Ishikawa (cell line): ENCODE results near the gene ALOX5AP.

Source experiments
- CEBPB ChIP-seq: IDR thresholded peaks from 2 replicates; pipeline ENCODE4 v1.6.1; 2012
- CREB1 ChIP-seq: IDR thresholded peaks from 2 replicates; pipeline ENCODE4 v1.6.1; 2012; ENCODE audit warnings: low read depth
- EGR1 ChIP-seq: IDR thresholded peaks from 2 replicates; pipeline ENCODE4 v1.6.1; 2012
- EP300 ChIP-seq: IDR thresholded peaks from 2 replicates; pipeline ENCODE4 v1.6.1; 2012; ENCODE audit warnings: borderline replicate concordance
- NFIC ChIP-seq: IDR thresholded peaks from 2 replicates; pipeline ENCODE4 v1.6.1; 2012
- RAD21 ChIP-seq: IDR thresholded peaks from 2 replicates; pipeline ENCODE4 v1.6.1; 2012; ENCODE audit warnings: low read depth
- TAF1 ChIP-seq: IDR thresholded peaks from 2 replicates; pipeline ENCODE4 v1.6.1; 2012; ENCODE audit warnings: low read depth, mild to moderate bottlenecking
- TCF12 ChIP-seq: IDR thresholded peaks from 2 replicates; pipeline ENCODE4 v1.6.1; 2012; ENCODE audit warnings: low read depth
- TEAD4 ChIP-seq: IDR thresholded peaks from 2 replicates; pipeline ENCODE4 v1.6.1; 2012
- YY1 ChIP-seq: IDR thresholded peaks from 2 replicates; pipeline ENCODE4 v1.6.1; 2012; ENCODE audit warnings: low read depth
- ZBTB7A ChIP-seq: IDR thresholded peaks from 2 replicates; pipeline ENCODE4 v1.6.1; 2012; ENCODE audit warnings: low read depth
- TF ChIP-seq, protein P1 (sequence below): IDR thresholded peaks from 2 replicates; pipeline ENCODE4 v1.6.1; 2012
- TF ChIP-seq, protein P2 (sequence below): IDR thresholded peaks from 2 replicates; pipeline ENCODE4 v1.6.1; 2012
- TF ChIP-seq, protein P3 (sequence below): IDR thresholded peaks from 2 replicates; pipeline ENCODE4 v1.6.1; 2012; ENCODE audit warnings: low read depth, mild to moderate bottlenecking

DNA sequence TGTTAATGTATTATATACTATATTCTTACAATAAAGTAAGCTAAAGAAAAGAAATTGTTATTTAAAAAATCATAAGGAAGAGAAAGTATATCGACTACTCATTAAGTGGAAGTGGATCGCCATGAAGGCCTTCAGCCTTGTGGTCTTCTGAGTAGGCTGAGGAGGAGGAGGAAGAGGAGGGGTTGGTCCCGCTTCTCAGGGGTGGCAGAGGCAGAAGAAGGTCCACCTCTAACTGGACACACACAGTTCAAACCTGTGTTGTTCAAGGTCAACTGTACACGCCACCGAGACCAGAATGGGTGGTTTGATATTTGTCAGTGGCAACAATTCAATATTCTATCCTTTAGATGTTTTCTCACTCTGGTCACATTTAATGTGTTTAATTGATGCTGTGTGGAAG is 67.2 kb downstream of the ALOX5AP start:
- TF ChIP-seq, protein P1, sequence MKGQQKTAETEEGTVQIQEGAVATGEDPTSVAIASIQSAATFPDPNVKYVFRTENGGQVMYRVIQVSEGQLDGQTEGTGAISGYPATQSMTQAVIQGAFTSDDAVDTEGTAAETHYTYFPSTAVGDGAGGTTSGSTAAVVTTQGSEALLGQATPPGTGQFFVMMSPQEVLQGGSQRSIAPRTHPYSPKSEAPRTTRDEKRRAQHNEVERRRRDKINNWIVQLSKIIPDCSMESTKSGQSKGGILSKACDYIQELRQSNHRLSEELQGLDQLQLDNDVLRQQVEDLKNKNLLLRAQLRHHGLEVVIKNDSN = no peak
- TF ChIP-seq EP300 (no peak), YY1 (no peak), ZBTB7A (no peak), TCF12 (no peak), TAF1 (no peak), CREB1 (no peak), EGR1 (no peak), TEAD4 (no peak), CEBPB (no peak), RAD21 (no peak), NFIC (no peak)
- TF ChIP-seq, protein P2, sequence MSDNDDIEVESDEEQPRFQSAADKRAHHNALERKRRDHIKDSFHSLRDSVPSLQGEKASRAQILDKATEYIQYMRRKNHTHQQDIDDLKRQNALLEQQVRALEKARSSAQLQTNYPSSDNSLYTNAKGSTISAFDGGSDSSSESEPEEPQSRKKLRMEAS = no peak
- TF ChIP-seq, protein P3, sequence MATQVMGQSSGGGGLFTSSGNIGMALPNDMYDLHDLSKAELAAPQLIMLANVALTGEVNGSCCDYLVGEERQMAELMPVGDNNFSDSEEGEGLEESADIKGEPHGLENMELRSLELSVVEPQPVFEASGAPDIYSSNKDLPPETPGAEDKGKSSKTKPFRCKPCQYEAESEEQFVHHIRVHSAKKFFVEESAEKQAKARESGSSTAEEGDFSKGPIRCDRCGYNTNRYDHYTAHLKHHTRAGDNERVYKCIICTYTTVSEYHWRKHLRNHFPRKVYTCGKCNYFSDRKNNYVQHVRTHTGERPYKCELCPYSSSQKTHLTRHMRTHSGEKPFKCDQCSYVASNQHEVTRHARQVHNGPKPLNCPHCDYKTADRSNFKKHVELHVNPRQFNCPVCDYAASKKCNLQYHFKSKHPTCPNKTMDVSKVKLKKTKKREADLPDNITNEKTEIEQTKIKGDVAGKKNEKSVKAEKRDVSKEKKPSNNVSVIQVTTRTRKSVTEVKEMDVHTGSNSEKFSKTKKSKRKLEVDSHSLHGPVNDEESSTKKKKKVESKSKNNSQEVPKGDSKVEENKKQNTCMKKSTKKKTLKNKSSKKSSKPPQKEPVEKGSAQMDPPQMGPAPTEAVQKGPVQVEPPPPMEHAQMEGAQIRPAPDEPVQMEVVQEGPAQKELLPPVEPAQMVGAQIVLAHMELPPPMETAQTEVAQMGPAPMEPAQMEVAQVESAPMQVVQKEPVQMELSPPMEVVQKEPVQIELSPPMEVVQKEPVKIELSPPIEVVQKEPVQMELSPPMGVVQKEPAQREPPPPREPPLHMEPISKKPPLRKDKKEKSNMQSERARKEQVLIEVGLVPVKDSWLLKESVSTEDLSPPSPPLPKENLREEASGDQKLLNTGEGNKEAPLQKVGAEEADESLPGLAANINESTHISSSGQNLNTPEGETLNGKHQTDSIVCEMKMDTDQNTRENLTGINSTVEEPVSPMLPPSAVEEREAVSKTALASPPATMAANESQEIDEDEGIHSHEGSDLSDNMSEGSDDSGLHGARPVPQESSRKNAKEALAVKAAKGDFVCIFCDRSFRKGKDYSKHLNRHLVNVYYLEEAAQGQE = no peak
